GM21367 (cell line): Measurements from ENCODE around the gene PRKCG.

ENCODE experiments used
- ATAC-seq: cut with Tn5 transposase; IDR thresholded peaks from one replicate; pipeline ENCODE4 v1.9.1; 2021; ENCODE audit not compliant: unreplicated experiment

Gene PRKCG

DNA sequence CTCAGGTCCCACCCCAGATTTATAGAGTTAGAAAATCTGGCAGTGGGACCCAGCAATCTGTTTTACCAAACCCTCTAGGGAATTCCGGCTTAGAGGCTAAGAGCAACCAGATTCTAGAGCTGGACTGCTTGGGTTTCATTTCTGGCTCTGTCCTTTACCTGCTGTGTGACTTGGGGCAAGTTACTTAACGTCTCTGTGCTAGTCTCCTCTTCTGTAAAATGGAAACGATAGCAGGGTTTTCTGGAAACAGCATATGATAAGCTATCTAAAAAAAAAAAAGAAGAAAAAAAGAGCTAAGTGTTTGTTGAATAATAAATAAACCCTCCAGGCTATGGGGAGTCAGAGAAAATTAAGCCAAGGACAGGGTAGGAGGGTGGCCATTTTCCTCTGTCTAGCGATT is 15.5 kb downstream of the PRKCG start:
- no peak for ATAC-seq

DNA sequence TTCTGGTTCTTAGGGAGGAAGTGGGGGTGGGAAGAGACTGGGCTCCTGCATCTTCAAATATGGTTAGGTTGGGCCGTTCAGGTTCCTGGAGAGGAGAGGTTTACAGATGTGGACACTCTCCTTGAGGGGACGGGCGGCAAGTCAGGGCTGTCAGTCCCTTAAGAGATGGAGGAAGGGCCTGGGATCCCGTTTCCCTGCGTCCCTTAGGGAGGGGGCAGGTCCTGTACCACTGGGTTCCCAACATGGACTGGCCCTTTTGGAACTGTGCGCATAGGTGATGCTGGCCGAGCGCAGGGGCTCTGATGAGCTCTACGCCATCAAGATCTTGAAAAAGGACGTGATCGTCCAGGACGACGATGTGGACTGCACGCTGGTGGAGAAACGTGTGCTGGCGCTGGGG is 16.2 kb downstream of the PRKCG start:
- ATAC-seq, result no peak

DNA sequence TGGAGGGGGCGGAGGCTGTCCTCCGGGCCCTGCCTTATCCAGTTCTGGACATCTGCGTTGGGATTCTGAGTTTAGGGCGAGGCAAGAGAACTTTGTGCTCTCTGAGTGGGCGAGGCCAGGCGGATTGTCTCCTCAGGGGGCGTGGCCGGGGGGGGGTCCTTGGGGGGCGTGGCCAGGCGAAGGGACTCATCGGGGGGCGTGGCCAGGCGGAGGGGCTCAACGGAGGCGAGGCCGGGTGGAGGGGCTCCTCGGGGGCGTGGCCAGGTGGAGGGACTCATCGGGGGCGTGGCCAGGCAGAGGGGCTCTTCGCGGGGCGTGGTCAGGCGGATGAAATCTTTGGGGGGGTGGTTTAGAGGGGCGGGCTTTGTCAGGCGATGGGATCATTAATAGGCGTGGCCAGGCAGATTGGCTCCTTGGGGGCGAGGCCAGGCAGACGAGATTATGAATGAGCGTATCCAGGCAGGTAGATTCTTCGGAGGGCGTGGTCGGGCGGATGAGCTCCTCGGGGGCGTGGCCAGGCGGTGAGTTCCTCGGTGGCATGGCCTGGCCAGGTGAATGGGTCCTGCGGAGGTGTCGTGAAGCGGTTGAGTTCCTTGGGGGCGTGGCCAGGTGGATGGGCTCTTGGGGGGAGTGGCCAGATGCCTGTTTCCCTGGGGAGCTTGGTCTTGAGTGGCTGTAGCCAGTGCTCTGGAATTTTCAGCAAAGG is 16.8 kb downstream of the PRKCG start:
- ATAC-seq, result no peak

DNA sequence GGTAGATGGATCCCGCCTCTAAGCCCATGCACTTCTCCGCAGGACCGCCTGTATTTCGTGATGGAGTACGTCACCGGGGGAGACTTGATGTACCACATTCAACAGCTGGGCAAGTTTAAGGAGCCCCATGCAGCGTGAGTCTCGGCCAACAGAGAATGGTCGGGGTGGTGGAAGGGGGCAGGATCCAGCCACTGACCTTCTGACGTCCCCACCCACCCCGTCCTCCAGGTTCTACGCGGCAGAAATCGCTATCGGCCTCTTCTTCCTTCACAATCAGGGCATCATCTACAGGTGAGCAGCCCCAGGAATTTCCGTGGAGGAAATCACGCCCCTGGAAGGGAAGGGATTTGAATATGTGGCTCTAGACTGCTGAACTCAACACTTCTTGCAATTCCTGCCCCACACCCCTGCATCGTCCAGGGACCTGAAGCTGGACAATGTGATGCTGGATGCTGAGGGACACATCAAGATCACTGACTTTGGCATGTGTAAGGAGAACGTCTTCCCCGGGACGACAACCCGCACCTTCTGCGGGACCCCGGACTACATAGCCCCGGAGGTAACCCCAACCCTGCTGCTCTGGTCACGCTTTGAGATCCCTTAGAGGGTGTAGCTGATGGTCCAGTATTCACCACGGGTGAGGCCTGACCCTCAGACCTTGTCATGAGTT is 18.3 kb downstream of the PRKCG start:
- ATAC-seq, result no peak

DNA sequence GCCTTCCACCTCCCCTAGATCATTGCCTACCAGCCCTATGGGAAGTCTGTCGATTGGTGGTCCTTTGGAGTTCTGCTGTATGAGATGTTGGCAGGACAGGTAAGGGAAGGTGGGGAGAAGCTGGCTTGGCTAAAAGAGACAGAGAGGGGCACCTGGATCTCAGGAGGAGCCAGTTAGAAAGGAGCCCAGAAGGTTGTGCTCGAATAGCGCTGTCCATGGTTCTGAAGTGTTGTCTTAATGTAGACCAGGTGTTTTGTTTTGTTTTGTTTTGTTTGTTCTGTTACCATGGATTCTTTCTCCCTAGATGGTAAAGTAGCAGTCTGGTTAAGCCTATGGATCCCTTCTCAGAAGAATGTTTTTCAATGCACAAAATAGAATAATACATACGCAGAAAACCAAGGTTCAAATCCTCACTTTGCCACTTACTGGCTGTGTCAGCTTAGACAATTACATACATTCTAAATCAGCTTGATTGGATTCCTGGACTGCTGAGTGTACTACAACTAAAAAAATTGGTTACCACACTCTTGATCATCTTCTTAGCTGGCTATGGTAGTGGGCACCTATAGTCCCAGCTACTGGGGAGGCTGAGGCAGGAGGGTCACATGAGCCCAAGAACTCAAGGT is 21.2 kb downstream of the PRKCG start:
- ATAC-seq, result no peak

DNA sequence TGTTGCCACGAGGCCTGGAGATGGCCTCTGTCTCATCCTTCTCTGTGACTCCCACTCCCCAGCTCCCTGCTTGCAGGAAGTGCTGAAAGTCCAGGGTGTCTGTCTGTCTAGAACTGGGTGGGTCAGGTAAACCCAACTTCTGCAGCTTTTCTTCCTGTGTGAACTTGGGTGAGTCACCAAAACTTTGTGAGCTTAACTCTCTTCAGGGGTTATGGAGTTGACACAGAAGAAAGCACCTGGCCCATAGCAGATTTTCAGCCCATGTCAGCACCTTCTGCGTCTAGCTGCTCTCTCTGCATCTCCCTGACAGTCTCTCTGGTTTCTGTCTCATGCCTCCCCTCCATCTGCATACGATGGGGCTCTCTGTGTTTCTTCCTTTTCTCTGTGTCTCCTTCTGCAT is 22.9 kb downstream of the PRKCG start:
- no peak for ATAC-seq

DNA sequence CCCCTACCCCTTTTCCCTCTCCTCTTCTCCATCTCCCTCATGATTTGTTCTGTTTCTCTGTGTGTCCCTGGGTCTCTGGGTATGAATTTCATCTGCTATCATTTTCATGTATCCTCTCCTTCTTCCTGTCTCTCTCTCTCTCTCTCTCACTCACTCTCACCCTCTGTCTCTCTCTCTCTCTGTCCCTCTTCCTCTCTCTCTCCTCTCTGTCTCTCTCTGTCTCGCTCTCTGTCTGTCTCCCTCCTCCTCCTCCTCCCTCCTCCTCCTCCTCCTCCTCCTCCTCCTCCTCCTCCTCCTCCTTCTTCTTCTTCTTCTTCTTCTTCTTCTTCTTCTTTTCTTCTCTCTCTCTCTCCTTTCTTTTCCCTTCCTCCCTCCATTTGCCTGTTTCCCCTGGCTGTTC is 23.8 kb downstream of the PRKCG start:
- ATAC-seq, result no peak

DNA sequence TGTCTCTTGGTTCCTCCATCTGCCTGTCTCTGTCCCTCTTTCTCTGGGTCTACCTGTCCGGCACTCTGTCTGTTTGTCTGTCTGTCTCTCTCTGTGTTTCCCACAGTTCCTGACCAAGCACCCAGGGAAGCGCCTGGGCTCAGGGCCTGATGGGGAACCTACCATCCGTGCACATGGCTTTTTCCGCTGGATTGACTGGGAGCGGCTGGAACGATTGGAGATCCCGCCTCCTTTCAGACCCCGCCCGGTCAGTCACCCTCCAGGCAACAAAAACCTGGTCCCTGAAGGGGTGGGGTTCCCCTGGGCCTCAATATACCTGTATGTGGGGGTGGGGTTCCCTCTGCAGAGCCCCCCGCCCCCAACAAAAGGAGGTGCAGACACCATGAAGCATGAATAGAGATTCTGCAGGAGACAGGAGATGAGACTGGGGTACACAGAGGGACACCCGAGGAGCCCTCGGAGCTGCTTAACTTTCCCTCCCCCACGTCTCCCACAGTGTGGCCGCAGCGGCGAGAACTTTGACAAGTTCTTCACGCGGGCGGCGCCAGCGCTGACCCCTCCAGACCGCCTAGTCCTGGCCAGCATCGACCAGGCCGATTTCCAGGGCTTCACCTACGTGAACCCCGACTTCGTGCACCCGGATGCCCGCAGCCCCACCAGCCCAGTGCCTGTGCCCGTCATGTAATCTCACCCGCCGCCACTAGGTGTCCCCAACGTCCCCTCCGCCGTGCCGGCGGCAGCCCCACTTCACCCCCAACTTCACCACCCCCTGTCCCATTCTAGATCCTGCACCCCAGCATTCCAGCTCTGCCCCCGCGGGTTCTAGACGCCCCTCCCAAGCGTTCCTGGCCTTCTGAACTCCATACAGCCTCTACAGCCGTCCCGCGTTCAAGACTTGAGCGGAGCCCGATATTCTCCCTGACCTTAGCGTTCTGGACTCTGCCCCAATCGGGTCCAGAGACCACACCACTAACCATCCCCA is 24.5 kb downstream of the PRKCG start:
- ATAC-seq, result no peak

DNA sequence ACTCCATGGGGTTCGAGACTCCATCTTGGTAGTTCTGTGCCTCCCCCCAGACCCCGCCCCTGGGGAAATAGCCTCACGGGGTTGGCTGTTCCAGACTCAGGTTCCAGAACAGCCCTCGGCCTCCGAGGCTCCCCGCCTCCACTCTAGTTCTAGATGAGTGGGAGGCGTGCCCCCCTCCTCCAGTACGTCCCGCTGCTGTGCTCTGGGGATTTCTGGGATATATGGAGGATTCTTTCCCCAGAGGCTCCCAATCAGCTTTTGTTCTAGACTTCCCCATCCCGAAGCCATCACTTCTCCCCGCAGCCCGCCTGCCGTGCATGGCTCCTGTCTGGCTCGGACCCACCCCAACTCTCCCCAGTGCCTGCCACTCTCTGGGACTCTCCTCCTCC is 25.2 kb downstream of the PRKCG start:
- ATAC-seq, result no peak

DNA sequence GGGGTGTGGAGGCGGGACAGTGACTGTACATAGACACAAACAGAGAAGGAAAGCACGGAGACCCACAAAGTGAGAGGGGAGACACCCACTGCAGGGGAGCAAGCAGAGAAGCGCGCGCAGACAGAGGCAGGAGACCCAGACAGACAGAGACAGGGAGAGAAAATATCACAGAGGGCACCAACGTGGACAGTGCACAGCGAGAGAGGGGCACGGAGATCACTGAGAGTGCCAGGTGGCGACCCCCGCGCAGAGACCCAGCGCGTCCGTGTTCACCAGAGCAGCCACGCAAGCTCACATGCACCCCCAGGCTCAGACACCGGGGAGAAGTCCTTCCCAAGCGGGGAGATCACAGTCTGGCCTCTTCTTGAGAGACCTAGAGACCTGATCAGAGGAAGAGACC is 25.7 kb downstream of the PRKCG start:
- no peak for ATAC-seq

DNA sequence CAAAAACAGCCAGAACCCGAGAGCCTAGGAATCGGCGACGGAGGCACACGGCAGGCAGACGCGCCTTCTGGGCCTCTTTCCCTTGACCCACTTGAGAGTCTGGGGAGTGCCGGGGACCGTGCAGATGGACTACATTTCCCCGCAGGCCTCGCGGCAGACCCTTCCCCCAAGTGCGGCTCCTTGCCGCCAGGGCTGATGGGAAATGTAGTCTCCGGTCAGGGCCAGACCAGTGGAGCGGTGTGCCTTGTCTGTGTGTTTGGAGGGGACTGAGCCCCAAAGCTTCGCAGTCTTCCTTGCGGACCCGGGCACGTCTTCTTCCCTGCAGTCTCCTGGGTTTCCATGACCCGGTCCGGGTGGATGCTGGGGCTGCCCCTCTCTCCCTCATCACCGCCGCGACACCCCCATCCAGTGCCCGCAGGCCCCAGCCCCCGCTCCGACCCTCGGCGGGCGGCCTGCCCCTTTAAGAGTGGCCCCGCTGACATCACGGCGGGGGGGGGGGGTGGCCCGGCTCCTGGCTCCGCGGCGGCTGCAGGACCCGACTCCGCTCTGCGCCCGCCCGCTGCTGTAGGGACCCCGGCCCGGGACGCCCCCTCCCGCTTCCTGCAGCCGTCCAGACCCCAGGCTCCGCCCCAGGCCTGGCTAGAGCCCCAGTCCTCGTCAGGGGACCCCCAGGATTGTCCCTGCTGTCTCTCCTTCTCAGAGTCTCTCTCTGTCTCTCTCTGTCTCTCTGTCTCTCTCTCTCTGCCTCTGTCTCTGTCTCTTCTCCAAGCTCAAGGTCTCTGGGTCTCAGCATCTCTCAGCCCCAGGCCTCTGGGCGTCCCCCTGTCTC is 26.3 kb downstream of the PRKCG start:
- no peak for ATAC-seq

DNA sequence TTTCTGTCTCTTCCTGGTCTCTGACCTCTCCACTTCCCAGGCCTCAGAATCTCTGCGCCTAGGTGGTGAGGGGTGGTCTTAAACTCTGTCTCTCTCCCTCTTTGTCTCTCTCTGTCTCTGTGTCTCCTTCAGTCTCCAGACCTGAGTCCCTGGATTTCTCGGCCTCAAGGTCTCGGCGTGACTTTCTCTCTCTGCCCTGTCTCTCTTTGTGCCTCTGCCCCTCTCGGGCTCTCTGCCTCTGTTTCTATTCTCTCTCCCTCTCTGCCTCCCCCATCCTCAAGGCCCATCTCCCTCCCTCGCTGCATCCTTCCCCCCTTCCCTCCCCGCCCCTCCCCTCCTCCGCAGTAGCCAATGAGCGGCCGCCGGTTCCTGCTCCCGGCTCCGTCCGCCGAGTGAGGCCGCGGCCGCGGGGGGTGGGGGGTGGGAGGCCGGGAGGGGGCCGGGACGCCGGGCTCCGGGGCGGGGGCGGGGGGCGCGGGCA is 27.0 kb downstream of the PRKCG start, which contains the start of gene CACNG7:
Gene CACNG7, plus strand, starts transcription at position 344 of the 481 bp plus-strand sequence. CDS start 3,554 bp downstream, outside the sequence.
- ATAC-seq, result no peak

DNA sequence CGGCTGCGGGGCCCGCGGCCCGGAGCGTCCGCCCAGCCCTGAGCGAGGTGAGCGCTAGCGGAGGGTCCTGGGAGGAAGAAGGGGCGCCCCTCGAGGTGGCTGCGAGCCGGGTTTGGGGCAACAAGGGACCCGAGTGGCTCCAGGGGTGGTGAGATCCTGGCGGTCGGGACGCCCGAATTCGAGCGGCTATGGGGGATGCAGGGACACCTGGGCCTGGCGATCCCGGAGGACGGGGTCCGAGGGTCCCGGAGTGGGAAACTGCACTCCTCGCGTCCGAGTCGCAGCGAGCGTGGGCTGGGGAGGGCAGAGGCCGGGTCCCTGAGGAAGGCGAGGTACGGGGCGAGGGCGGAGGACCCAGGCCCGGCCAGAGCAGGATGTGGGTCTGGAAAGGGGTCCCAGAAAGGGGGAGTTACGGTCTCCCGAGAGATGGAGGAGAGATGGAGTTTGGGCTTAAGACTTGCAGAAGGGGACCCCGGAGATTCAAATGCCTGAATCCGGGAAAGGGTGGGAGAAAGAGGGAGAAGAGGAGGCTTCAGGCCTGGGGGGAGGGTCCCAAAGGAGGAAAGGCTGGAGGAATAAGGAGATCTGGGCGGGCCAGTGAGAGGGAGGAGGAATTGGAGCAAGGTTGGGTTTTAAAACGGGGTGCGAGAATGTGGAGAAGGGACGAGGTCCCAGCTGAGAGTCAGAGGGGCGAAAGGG is 27.6 kb downstream of the PRKCG start:
- no peak for ATAC-seq

DNA sequence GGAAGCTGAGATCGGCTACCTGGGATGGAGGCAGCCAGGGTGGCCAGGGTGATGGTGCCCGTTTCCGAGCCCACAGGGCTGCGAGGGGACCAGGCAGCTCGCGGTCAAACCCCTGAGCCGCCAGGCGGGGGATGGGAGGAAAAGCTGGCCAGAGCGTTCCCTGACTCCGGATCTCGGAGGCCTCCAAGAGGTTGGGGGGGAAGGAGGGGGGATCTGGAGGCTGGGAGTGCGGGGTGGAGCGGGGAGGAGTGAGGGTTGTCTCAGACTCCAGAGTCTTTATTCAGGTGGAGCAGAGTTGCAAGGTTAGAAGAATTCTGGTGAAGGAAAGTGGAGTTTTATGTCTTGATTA is 28.1 kb downstream of the PRKCG start:
- no peak for ATAC-seq

DNA sequence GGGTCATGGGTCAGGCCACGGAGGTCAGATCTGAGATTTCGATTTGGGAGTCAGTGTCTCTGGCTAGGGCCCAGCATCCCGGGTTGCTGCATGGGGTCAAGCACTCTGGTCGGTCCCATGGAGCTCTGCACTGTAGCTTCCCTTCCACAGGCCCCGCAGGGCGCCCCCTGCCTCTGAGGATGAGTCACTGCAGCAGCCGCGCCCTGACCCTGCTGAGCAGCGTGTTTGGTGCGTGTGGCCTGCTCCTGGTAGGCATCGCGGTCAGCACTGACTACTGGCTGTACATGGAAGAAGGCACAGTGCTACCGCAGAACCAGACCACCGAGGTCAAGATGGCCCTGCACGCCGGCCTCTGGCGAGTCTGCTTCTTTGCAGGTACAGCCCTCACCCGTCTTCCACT is 30.7 kb downstream of the PRKCG start:
- ATAC-seq, result no peak

DNA sequence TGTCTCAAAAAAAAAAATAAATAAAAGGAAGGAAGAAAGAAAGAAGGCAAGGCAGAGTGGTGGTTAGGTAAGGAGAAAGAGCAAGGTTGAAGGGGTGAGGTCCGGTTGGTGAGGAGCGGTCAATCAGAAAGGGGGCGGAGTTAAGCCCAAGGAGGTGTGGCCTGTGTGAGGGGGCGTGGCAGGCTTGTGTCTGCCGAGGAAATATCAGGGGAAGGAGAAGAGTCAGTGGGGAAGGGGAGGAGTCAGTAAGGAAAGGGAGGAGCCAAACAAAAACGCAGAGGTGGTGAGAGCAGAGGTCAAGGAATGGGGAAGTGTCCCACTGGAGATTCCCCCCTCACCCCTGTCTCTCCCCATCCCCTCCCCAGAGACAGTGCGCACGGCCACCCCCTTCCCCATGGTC is 33.0 kb downstream of the PRKCG start:
- no peak for ATAC-seq

DNA sequence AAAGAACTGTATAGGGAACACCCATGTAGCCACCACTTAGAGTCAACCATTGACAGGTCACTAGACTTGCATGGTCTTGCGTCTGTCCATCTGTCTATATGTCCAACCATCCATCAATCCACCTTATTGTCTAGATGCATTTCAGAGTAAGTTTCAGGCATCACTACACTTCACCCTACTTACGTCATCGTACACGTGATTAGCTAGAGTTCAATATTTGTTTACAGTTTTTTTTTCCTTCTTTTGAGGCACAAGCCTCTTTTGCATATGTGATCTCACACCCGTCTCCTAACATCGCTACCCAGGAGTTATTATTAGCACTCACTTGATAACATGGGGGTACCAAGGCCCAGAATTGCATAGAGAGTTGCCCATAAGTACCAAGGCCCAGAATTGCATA is 34.0 kb downstream of the PRKCG start:
- ATAC-seq, result no peak

DNA sequence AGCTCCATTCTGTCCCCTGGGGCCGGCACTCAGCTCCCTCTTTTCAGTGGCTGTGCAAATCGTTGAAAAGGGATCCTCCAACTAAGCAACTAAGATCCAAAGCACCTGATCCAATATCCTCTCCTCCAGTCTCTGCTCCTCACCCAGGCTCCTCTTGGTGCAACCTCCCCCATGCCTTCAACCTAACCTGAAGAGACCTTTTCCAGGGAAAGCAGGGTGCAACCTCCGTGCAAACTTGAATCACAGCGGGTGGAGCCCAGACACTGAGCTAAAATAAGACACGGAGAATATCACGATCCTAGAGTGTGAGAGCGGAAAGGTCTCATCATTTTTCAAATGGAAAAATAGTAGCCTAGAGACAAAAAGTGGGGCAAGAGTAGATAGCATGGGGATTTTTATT is 35.4 kb downstream of the PRKCG start:
- no peak for ATAC-seq

DNA sequence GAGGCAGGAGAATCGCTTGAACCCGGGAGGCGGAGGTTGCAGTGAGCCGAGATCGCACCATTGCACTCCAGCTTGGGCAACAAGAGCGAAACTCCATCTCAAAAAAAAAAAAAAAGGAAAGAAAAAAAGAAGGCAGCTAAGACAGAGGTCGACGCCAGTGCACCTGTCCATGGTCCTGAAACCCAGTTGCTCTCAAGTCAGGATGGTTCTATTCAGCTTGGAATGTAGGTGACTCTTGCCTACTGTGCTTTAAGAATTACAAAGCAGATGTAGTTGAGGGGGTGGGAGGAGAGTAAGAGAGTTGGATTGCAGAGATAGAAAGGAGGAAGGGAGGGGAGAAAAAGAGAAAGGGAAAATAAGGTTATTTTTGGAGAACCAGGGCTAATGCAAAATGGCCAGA is 45.7 kb downstream of the PRKCG start:
- no peak for ATAC-seq

DNA sequence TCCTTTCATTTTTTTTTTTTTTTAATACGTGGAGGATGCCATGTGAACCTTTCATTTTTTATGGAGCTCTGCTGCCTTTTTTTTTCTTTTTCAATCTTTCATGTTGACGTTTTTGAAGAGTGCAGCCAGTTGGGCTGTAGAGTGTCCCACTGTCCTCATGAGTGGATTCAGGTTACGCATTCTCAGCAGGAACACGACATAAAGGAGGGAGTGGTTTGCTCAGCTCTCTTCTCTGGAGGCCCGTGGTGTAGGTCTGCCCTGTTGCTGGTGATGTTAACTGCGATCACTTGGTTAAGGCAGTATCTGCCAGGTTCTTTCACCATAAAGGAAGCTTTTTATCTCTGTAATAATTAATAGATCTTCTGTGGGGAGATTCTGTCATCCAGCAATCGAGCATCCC is 54.0 kb downstream of the PRKCG start:
- ATAC-seq, result no peak
